Ishikawa (cell line): ENCODE results near the gene TUBA4A.

Experiments used
- CEBPB ChIP-seq: IDR thresholded peaks from 2 replicates; pipeline ENCODE4 v1.6.1; 2012
- CREB1 ChIP-seq: IDR thresholded peaks from 2 replicates; pipeline ENCODE4 v1.6.1; 2012; ENCODE audit warnings: low read depth
- EGR1 ChIP-seq: IDR thresholded peaks from 2 replicates; pipeline ENCODE4 v1.6.1; 2012
- EP300 ChIP-seq: IDR thresholded peaks from 2 replicates; pipeline ENCODE4 v1.6.1; 2012; ENCODE audit warnings: borderline replicate concordance
- FOXM1 ChIP-seq: IDR thresholded peaks from 2 replicates; pipeline ENCODE4 v1.6.1; 2012; ENCODE audit warnings: low read depth, borderline replicate concordance
- MAX ChIP-seq: IDR thresholded peaks from 2 replicates; pipeline ENCODE4 v1.6.1; 2012
- NFIC ChIP-seq: IDR thresholded peaks from 2 replicates; pipeline ENCODE4 v1.6.1; 2012
- RAD21 ChIP-seq: IDR thresholded peaks from 2 replicates; pipeline ENCODE4 v1.6.1; 2012; ENCODE audit warnings: low read depth
- TAF1 ChIP-seq: IDR thresholded peaks from 2 replicates; pipeline ENCODE4 v1.6.1; 2012; ENCODE audit warnings: low read depth, mild to moderate bottlenecking
- TCF12 ChIP-seq: IDR thresholded peaks from 2 replicates; pipeline ENCODE4 v1.6.1; 2012; ENCODE audit warnings: low read depth
- TEAD4 ChIP-seq: IDR thresholded peaks from 2 replicates; pipeline ENCODE4 v1.6.1; 2012
- USF1 ChIP-seq: IDR thresholded peaks from 2 replicates; pipeline ENCODE4 v1.6.1; 2012
- YY1 ChIP-seq: IDR thresholded peaks from 2 replicates; pipeline ENCODE4 v1.6.1; 2012; ENCODE audit warnings: low read depth
- ZBTB7A ChIP-seq: IDR thresholded peaks from 2 replicates; pipeline ENCODE4 v1.6.1; 2012; ENCODE audit warnings: low read depth
- TF ChIP-seq, protein P1 (sequence below): IDR thresholded peaks from 2 replicates; pipeline ENCODE4 v1.6.1; 2012; ENCODE audit warnings: low read depth, mild to moderate bottlenecking

TUBA4A gene

GRCh38 chr2:219228911-219229304, 24.8 kb downstream of the TUBA4A start:
- TF ChIP-seq TCF12 (no peak), TAF1 (no peak)

- no peak for TF ChIP-seq EP300
Measured at GRCh38 chr2:219228041-219228910, 25.4 kb downstream of the TUBA4A start.

- TF ChIP-seq TCF12 (no peak), USF1 (no peak), MAX (no peak)
Measured at GRCh38 chr2:219225350-219225749, 28.4 kb downstream of the TUBA4A start.

DNA sequence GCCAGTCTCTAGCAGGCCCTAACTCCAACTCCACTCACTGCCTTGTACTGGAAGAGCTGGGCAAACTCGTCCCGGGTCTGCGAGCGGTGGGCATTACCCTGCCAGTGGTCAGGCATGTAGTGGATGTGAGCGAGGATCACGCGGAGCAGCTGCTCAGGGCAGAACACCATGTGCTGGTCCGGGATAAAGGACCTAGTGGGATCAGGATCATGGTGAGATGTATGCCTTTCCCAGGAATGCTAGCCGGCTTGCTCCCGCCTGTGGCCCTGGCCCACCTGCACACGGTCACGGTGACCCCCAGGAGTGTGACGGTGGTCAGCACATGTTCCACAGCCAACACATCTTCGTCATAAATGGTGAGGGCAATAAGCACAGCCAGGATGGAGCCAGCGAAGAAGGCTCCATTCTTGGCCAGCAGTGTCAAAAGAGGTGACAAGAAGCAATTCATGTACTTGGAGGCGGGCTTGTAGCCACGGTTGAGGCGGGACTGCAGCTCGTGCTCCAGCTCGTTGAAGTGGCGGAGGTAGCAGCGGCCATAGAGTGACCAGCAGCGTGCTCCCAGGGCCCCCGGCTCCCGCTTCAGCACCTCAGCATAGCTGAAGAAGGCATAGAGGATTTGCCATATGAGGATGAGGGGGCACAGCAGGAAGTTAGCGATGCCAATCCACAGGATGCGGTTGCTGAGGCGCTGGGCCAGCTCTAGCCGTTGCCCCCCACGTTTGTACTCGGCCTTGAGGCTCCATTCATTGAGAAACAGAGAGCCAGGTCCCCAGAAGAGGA, 29.7 kb downstream of the TUBA4A start:
- TF ChIP-seq RAD21 (no peak), USF1 (no peak), YY1 (no peak), TEAD4 (no peak)

GRCh38 chr2:219221957-219222518, 31.7 kb downstream of the TUBA4A start:
- TF ChIP-seq TAF1 (no peak), RAD21 (no peak), EGR1 (no peak), YY1 (no peak), ZBTB7A (no peak), NFIC (no peak)
- TF ChIP-seq, protein P1, sequence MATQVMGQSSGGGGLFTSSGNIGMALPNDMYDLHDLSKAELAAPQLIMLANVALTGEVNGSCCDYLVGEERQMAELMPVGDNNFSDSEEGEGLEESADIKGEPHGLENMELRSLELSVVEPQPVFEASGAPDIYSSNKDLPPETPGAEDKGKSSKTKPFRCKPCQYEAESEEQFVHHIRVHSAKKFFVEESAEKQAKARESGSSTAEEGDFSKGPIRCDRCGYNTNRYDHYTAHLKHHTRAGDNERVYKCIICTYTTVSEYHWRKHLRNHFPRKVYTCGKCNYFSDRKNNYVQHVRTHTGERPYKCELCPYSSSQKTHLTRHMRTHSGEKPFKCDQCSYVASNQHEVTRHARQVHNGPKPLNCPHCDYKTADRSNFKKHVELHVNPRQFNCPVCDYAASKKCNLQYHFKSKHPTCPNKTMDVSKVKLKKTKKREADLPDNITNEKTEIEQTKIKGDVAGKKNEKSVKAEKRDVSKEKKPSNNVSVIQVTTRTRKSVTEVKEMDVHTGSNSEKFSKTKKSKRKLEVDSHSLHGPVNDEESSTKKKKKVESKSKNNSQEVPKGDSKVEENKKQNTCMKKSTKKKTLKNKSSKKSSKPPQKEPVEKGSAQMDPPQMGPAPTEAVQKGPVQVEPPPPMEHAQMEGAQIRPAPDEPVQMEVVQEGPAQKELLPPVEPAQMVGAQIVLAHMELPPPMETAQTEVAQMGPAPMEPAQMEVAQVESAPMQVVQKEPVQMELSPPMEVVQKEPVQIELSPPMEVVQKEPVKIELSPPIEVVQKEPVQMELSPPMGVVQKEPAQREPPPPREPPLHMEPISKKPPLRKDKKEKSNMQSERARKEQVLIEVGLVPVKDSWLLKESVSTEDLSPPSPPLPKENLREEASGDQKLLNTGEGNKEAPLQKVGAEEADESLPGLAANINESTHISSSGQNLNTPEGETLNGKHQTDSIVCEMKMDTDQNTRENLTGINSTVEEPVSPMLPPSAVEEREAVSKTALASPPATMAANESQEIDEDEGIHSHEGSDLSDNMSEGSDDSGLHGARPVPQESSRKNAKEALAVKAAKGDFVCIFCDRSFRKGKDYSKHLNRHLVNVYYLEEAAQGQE: no peak

DNA sequence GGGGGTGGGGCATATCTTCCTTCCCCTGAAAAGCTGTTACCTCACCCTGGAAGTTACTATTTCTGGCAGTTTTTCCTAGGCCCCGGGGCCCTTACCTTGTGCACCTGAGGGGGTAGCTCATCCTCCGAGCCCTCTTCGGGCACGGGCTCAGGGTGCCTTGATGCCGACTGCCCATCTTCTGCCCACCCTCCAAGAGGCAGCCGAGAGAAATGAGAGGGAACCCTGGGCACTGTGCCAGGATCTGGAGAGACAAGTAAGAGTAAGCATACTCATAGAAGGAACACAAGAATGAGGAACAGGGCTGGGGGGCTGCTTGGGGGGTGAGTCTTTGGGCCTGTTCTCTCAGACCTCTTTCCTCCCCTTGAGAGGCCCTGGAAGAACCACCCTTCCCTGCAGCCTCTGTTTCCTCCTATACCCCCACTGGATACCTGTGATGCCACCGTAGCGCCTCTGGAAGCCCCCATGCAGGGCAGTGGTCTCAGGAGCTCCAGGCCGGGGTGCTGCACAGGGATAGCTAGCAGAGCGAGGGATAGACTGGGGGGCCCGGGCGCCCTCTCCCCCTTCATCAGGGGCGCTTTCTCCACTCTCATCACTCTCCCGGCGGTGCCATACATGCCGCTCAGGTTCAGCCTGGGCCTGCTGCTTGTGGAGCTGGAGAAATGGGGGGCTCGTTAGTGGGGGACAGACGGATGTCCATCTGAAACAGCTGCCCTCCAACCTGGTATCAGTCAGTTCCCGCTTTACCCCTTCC, 32.9 kb downstream of the TUBA4A start:
- TF ChIP-seq ZBTB7A (no peak), FOXM1 (no peak), CREB1 (no peak), TEAD4 (no peak), CEBPB (no peak), EP300 (no peak), USF1 (no peak), RAD21 (no peak), EGR1 (no peak), YY1 (no peak), TCF12 (no peak), TAF1 (no peak), MAX (no peak), NFIC (no peak)
- TF ChIP-seq, protein P1: no peak
